IMR-90 (cell line): Measurements from ENCODE around the gene PARK7.
A peak's percentile ranks its signal among the peaks of the same experiment; 100 is the strongest.

Experiments used
- CEBPB ChIP-seq: IDR thresholded peaks from 2 replicates; pipeline ENCODE4 v1.6.1; 2012; ENCODE audit warnings: low read depth, low read length, improper control_type of control experiment
- CTCF ChIP-seq: conservative IDR thresholded peaks from 2 replicates; pipeline ENCODE4 v1.5.1; 2012; ENCODE audit warnings: mild to moderate bottlenecking, low read depth, low read length, improper control_type of control experiment
- POLR2A ChIP-seq: IDR thresholded peaks from 2 replicates; pipeline ENCODE4 v1.6.1; 2012; ENCODE audit warnings: mild to moderate bottlenecking, low read depth, low read length
- RAD21 ChIP-seq: IDR thresholded peaks from 2 replicates; pipeline ENCODE4 v1.6.1; 2012; ENCODE audit warnings: low read length, improper control_type of control experiment

- TF ChIP-seq CEBPB (peak; percentile 20; the same call in 1 of the 2 replicates), CTCF (no peak), RAD21 (no peak), POLR2A (0 out of 2 replicates have a peak, but pooled peaks have one; percentile 41)
These were observed 58.5 kb downstream of the PARK7 start for GRCh38 chr1:8020032-8020431.
